SW 1271 (cell line): ENCODE results near the gene KCTD16.

Source experiments
- DNase-seq, 2 experiments: peaks; one replicate each; lab custom pipeline; 2025; lab: John Stamatoyannopoulos, UW

Gene KCTD16

GRCh38 chr5:144207875-144208444 is 37.3 kb downstream of the KCTD16 start:
- DNase-seq: no peak

- DNase-seq: no peak
Measured at GRCh38 chr5:144209361-144209760, 38.7 kb downstream of the KCTD16 start.

GRCh38 chr5:144210655-144211054 is 40.0 kb downstream of the KCTD16 start:
- no peak for DNase-seq

- DNase-seq: no peak
Measured at GRCh38 chr5:144219869-144220268, 49.2 kb downstream of the KCTD16 start.

- DNase-seq: no peak
Measured at GRCh38 chr5:144227363-144227999, 56.8 kb downstream of the KCTD16 start.

GRCh38 chr5:144230806-144231205 is 60.1 kb downstream of the KCTD16 start:
- DNase-seq: no peak

- DNase-seq: no peak
Measured at GRCh38 chr5:144232285-144232684, 61.6 kb downstream of the KCTD16 start.

GRCh38 chr5:144236499-144236898 is 65.8 kb downstream of the KCTD16 start:
- DNase-seq: no peak

GRCh38 chr5:144237851-144238250 is 67.2 kb downstream of the KCTD16 start:
- no peak for DNase-seq

- DNase-seq: no peak
Measured at GRCh38 chr5:144247131-144247530, 76.5 kb downstream of the KCTD16 start.

GRCh38 chr5:144248015-144248414 is 77.3 kb downstream of the KCTD16 start:
- DNase-seq: no peak

GRCh38 chr5:144249755-144250464 is 79.2 kb downstream of the KCTD16 start:
- no peak for DNase-seq

GRCh38 chr5:144254552-144254951 is 83.9 kb downstream of the KCTD16 start:
- no peak for DNase-seq

- no peak for DNase-seq
Measured at GRCh38 chr5:144260121-144260520, 89.4 kb downstream of the KCTD16 start.

GRCh38 chr5:144265643-144266247 is 95.1 kb downstream of the KCTD16 start:
- no peak for DNase-seq

GRCh38 chr5:144267961-144268513 is 97.4 kb downstream of the KCTD16 start:
- DNase-seq: no peak

- no peak for DNase-seq
Measured at GRCh38 chr5:144273232-144274027, 102.8 kb downstream of the KCTD16 start.

GRCh38 chr5:144275329-144275728 is 104.7 kb downstream of the KCTD16 start:
- DNase-seq: no peak

GRCh38 chr5:144276034-144276822 is 105.6 kb downstream of the KCTD16 start:
- no peak for DNase-seq

- no peak for DNase-seq
Measured at GRCh38 chr5:144281784-144282183, 111.1 kb downstream of the KCTD16 start.

- DNase-seq: no peak
Measured at GRCh38 chr5:144284036-144284435, 113.4 kb downstream of the KCTD16 start.
